PC-3 (cell line): ENCODE results near the gene MXD3. TPM values are rescaled to one million over a fixed set of nuclear protein-coding genes. Genes with fewer than 3 reads are reported as not detected.
A peak's percentile ranks its signal among the peaks of the same experiment; 100 is the strongest.

Source experiments
- ATAC-seq: fragments of 200-7000 bp; cut with Tn5 transposase; 2 replicates; pipeline ENCODE4 v1.9.1; 2020; ENCODE audit warnings: mild to moderate bottlenecking, moderate library complexity
- BruUV-seq: library from RNA; stranded (reverse); fragments of 400-500 nt; replicated peaks from 2 replicates; lab custom pipeline; 2021; lab: Mats Ljungman, UMichigan
- CTCF ChIA-PET: fragments of 300-600 bp; sonication (Branson Sonifier 250); formaldehyde crosslinking; loops from one replicate; lab custom pipeline; 2022; ENCODE audit warnings: antibody characterized with exemption; lab: Charles Lee
- POLR2A ChIA-PET: fragments of 300-600 bp; sonication (Branson Sonifier 250); formaldehyde crosslinking; loops from one replicate; lab custom pipeline; 2022; ENCODE audit warnings: antibody characterized with exemption; ENCODE audit not compliant: unreplicated experiment; lab: Charles Lee
- DNase-seq: peaks from one replicate; pipeline ENCODE4 v3.0.0-alpha.2; 2015
- H2AFZ ChIP-seq: fragments of 300-600 bp; sonication (generic); 2 replicates; pipeline ENCODE4 v1.6.0; 2016; ENCODE audit warnings: antibody characterized with exemption, low read length
- H3F3A ChIP-seq: fragments of 300-600 bp; sonication (generic); one replicate; pipeline ENCODE4 v1.6.0; 2017; ENCODE audit warnings: antibody characterized with exemption, low read length, control low read depth, mild to moderate bottlenecking; ENCODE audit not compliant: unreplicated experiment
- H3K27ac ChIP-seq: fragments of 300-600 bp; sonication (generic); 2 replicates; pipeline ENCODE4 v1.5.1; 2016; ENCODE audit warnings: mild to moderate bottlenecking, low read length
- H3K27me3 ChIP-seq: fragments of 300-600 bp; sonication (generic); 2 replicates; pipeline ENCODE4 v1.6.1; 2016; ENCODE audit warnings: low read length, mixed read lengths
- H3K36me3 ChIP-seq: fragments of 300-600 bp; sonication (generic); 2 replicates; pipeline ENCODE4 v1.6.1; 2016; ENCODE audit warnings: low read depth, mixed run types, low read length, mixed read lengths
- H3K4me1 ChIP-seq: fragments of 300-600 bp; sonication (generic); 2 replicates; pipeline ENCODE4 v1.5.1; 2016; ENCODE audit warnings: low read length; ENCODE audit not compliant: insufficient read depth
- H3K4me2 ChIP-seq: fragments of 300-600 bp; sonication (generic); 2 replicates; pipeline ENCODE4 v1.6.0; 2016; ENCODE audit warnings: low read length
- H3K4me3 ChIP-seq: fragments of 300-600 bp; sonication (generic); 2 replicates; pipeline ENCODE4 v1.5.1; 2016; ENCODE audit warnings: mild to moderate bottlenecking, low read length, mixed read lengths
- H3K79me2 ChIP-seq: fragments of 300-600 bp; sonication (generic); 2 replicates; pipeline ENCODE4 v1.6.1; 2017; ENCODE audit warnings: low read length, mixed read lengths
- H3K9ac ChIP-seq: fragments of 300-600 bp; sonication (generic); 2 replicates; pipeline ENCODE4 v1.6.0; 2016; ENCODE audit warnings: mild to moderate bottlenecking, low read length
- H3K9me2 ChIP-seq: fragments of 300-600 bp; sonication (generic); replicated peaks from 2 replicates; pipeline ENCODE4 v1.6.1; 2016; ENCODE audit warnings: mixed run types, low read length, mixed read lengths
- H3K9me3 ChIP-seq: fragments of 300-600 bp; sonication (generic); 2 replicates; pipeline ENCODE4 v1.6.1; 2016; ENCODE audit warnings: low read length, mixed read lengths
- H4K20me1 ChIP-seq: fragments of 300-600 bp; sonication (generic); 2 replicates; pipeline ENCODE4 v1.6.1; 2016; ENCODE audit warnings: low read length, mixed read lengths
- EZH2 ChIP-seq: fragments of 300-600 bp; sonication (generic); IDR thresholded peaks from one replicate; pipeline ENCODE4 v1.6.1; 2017; ENCODE audit warnings: antibody characterized with exemption, mild to moderate bottlenecking, low read length; ENCODE audit not compliant: unreplicated experiment
- EZH2phosphoT487 ChIP-seq: fragments of 300-600 bp; sonication (generic); IDR thresholded peaks from 2 replicates; pipeline ENCODE4 v1.6.1; 2018; ENCODE audit warnings: mild to moderate bottlenecking, antibody characterized with exemption, low read length, borderline replicate concordance
- intact Hi-C: fragments of 100-400 bp; cut with micrococcal nuclease; formaldehyde crosslinking; loops from 2 replicates; pipeline ENCODE4 v1.9.0; 2023
- total RNA-seq: library from RNA; depleted of rRNA; stranded (reverse); fragments of >200 nt; gene quantifications from 2 replicates; pipeline ENCODE4 v1.2.3, GENCODE V29; 2014
- TF ChIP-seq, protein P1 (sequence below): fragments of 300-600 bp; sonication (generic); conservative IDR thresholded peaks from 2 replicates; pipeline ENCODE4 v1.5.1; 2017; ENCODE audit warnings: antibody characterized with exemption, low read depth, mild to moderate bottlenecking, low read length

The MXD3 gene
- total RNA-seq, 1 experiment from 2014 or later, result 45.7 TPM

DNA sequence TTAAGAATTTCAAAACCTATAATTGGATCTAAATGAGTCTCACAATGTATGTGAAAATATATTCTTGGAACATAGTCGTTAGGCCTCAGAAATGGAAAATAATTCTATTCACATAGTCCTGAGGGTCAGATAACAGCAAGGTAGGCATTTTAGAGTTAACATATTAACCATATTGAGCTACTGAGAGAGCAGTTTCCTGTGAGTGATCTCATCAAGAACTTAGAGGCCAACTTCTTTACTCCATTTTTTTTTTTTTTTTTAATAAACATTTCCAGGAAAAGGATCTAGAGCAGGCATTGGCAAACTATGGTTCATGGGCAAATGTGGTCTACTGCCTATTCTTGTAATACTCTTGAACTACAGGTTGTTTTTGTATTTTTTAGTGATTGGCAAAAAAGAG is 34.8 kb downstream of the MXD3 start:
- Histone ChIP-seq H3K79me2 (no peaks in the 10 kb centered on the region), H3K9me2 (no peaks in the 10 kb centered on the region), H3K9ac (no peak overlapping the region), H3F3A (no peaks in the 10 kb centered on the region), H3K36me3 (peaks cover 38% of the 10 kb centered on the region), H3K4me1 (no peaks in the 10 kb centered on the region), H3K4me2 (no peak overlapping the region), H3K4me3 (no peak overlapping the region), H2AFZ (no peak overlapping the region), H3K27me3 (no peaks in the 10 kb centered on the region), H3K9me3 (no peaks in the 10 kb centered on the region), H4K20me1 (no peaks in the 10 kb centered on the region), H3K27ac (no peak overlapping the region)
- no TSS peak for BruUV-seq
- TF ChIP-seq EZH2phosphoT487 (no peak), EZH2 (no peak)
- TF ChIP-seq, protein P1, sequence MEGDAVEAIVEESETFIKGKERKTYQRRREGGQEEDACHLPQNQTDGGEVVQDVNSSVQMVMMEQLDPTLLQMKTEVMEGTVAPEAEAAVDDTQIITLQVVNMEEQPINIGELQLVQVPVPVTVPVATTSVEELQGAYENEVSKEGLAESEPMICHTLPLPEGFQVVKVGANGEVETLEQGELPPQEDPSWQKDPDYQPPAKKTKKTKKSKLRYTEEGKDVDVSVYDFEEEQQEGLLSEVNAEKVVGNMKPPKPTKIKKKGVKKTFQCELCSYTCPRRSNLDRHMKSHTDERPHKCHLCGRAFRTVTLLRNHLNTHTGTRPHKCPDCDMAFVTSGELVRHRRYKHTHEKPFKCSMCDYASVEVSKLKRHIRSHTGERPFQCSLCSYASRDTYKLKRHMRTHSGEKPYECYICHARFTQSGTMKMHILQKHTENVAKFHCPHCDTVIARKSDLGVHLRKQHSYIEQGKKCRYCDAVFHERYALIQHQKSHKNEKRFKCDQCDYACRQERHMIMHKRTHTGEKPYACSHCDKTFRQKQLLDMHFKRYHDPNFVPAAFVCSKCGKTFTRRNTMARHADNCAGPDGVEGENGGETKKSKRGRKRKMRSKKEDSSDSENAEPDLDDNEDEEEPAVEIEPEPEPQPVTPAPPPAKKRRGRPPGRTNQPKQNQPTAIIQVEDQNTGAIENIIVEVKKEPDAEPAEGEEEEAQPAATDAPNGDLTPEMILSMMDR, result no peak
- ChIA-PET POLR2A (no interaction called here), CTCF (interaction anchor here (0.6 kb wide), 1 partner anchor 26 kb away, joined by 8 read pairs; no protein-coding TSS in a partner anchor)
- intact Hi-C loops, result no loop called here
- DNase-seq, result no peak
- no peak for ATAC-seq

DNA sequence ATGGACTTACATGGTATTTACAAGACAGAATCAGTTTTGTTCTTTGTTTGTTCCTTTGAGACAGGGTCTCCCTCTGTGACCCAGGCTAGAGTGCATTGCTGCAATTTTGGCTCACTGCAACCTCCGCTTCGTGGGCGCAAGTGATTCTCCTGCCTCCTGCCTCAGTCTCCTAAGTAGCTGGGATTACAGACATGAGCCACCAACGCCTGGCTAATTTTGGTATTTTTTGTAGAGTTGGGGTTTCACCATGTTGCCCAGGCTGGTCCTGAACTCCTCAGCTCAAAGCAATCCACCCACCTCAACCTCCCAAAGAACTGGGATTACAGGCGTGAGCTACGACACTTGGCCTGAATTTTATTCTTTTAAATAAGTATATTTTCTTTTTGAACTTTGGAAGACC is 35.8 kb downstream of the MXD3 start:
- DNase-seq, result no peak
- Histone ChIP-seq H3K9me3 (no peaks in the 10 kb centered on the region), H3K9me2 (no peaks in the 10 kb centered on the region), H3K79me2 (no peaks in the 10 kb centered on the region), H3K4me1 (peaks cover 2% of the 10 kb centered on the region; the same call in 1 of the 2 replicates), H2AFZ (no peak overlapping the region), H3K4me2 (no peak overlapping the region), H3K9ac (no peak overlapping the region), H3K27me3 (no peaks in the 10 kb centered on the region), H3F3A (no peaks in the 10 kb centered on the region), H4K20me1 (no peaks in the 10 kb centered on the region), H3K27ac (no peak overlapping the region), H3K36me3 (peaks cover 44% of the 10 kb centered on the region), H3K4me3 (no peak overlapping the region)
- POLR2A ChIA-PET, result no interaction called here
- no peak for TF ChIP-seq EZH2phosphoT487
- TF ChIP-seq, protein P1, result no peak
- no peak for TF ChIP-seq EZH2
- no peak for ATAC-seq
- CTCF ChIA-PET, result no interaction called here
- no TSS peak for BruUV-seq
- intact Hi-C loops, result no loop called here

DNA sequence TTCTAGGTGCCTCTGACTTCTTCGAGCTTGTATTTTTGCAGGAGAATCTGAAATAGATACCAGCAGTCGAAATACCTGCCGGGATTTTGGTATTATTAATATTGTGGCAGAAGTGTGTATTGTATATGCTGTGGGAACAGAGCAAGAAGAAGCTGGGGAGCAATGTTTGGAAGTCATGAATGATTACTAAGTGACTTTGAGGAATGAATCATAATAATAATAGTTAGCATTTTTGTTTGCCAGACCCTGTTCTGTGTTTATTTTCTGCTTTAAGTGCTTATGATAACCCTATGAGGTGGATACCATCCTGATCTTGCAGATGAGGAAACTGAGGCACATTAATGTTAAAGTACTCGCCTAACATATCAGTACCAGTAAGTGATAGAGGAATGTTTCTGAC is 40.6 kb downstream of the MXD3 start:
- H3K4me3 ChIP-seq, result no peak overlapping the region
- peaks cover 47% of the 10 kb centered on the region for H3K36me3 ChIP-seq
- no peaks in the 10 kb centered on the region for H3K27me3 ChIP-seq
- H3K4me1 ChIP-seq, result peaks cover 8% of the 10 kb centered on the region; the same call in 1 of the 2 replicates
- H3K9me2 ChIP-seq, result no peaks in the 10 kb centered on the region
- intact Hi-C loops, result no loop called here
- no peaks in the 10 kb centered on the region for H3F3A ChIP-seq
- ChIA-PET CTCF (interaction anchor here (0.5 to 0.7 kb wide), 2 partner anchors 29 to 149 kb away, joined by 3 to 9 read pairs; no protein-coding TSS in a partner anchor), POLR2A (no interaction called here)
- no peak overlapping the region for H2AFZ ChIP-seq
- no peaks in the 10 kb centered on the region for H3K79me2 ChIP-seq
- no peak for DNase-seq
- BruUV-seq, result no TSS peak
- ATAC-seq, result peak; percentile 63
- no peaks in the 10 kb centered on the region for H4K20me1 ChIP-seq
- no peak overlapping the region for H3K4me2 ChIP-seq
- no peak overlapping the region for H3K9ac ChIP-seq
- no peak overlapping the region for H3K27ac ChIP-seq
- H3K9me3 ChIP-seq, result no peaks in the 10 kb centered on the region
- TF ChIP-seq EZH2, result no peak
